Neural cell (in vitro differentiated cells): ENCODE data around the gene CDIP1. TPM values are rescaled to one million over a fixed set of nuclear protein-coding genes. Genes with fewer than 3 reads are reported as not detected.

Experiments used
- H2AFZ ChIP-seq: fragments of 200-600, 300-800 bp; sonication (generic), shearing (Covaris generic); 2 replicates; pipeline ENCODE4 v1.6.0; 2014; ENCODE audit warnings: low read depth, mild to moderate bottlenecking, antibody characterized with exemption, low read length, moderate library complexity
- H3F3A ChIP-seq: fragments of 200-600 bp; shearing (Covaris generic); 2 replicates; pipeline ENCODE4 v1.6.1; 2016; ENCODE audit warnings: mild to moderate bottlenecking, moderate library complexity, mixed read lengths, antibody characterized with exemption, low read length; ENCODE audit not compliant: insufficient read depth, poor library complexity, severe bottlenecking
- H3K27ac ChIP-seq: fragments of 200-600, 300-800 bp; sonication (generic), shearing (Covaris generic); 2 replicates; pipeline ENCODE4 v1.5.1; 2014; ENCODE audit warnings: mild to moderate bottlenecking, low read length, moderate library complexity
- H3K27me3 ChIP-seq: fragments of 300-800, 200-600 bp; sonication (generic), shearing (Covaris generic); 2 replicates; pipeline ENCODE4 v1.6.0; 2014; ENCODE audit warnings: mild to moderate bottlenecking, low read depth, low read length, moderate library complexity; ENCODE audit not compliant: insufficient read depth
- H3K36me3 ChIP-seq: fragments of 300-800, 200-600 bp; sonication (generic), shearing (Covaris generic); 2 replicates; pipeline ENCODE4 v1.5.1; 2014; ENCODE audit warnings: mild to moderate bottlenecking, antibody characterized with exemption, low read length, moderate library complexity; ENCODE audit not compliant: insufficient read depth
- H3K4me2 ChIP-seq: fragments of 300-800, 200-600 bp; sonication (generic), shearing (Covaris generic); 2 replicates; pipeline ENCODE4 v1.6.0; 2014; ENCODE audit warnings: mild to moderate bottlenecking, low read length
- H3K4me3 ChIP-seq: fragments of 300-800, 200-600 bp; sonication (generic), shearing (Covaris generic); 2 replicates; pipeline ENCODE4 v1.5.1; 2014; ENCODE audit warnings: mild to moderate bottlenecking, low read length, moderate library complexity
- H3K79me2 ChIP-seq: fragments of 200-600 bp; shearing (Covaris generic); replicated peaks from 2 replicates; pipeline ENCODE4 v1.6.0; 2014; ENCODE audit warnings: mild to moderate bottlenecking, low read length, moderate library complexity; ENCODE audit not compliant: insufficient read depth
- H3K9ac ChIP-seq: fragments of 300-800, 200-600 bp; sonication (generic), shearing (Covaris generic); 2 replicates; pipeline ENCODE4 v1.6.1; 2016; ENCODE audit warnings: mild to moderate bottlenecking, low read length, mixed read lengths
- H3K9me2 ChIP-seq: fragments of 200-600 bp; shearing (Covaris generic); 2 replicates; pipeline ENCODE4 v1.6.1; 2016; ENCODE audit warnings: mild to moderate bottlenecking, low read length, mixed read lengths; ENCODE audit not compliant: insufficient read depth
- H3K9me3 ChIP-seq: fragments of 200-600, 300-800 bp; sonication (generic), shearing (Covaris generic); 2 replicates; pipeline ENCODE4 v1.6.1; 2016; ENCODE audit warnings: mild to moderate bottlenecking, mixed run types, low read length, moderate library complexity, mixed read lengths
- H4K20me1 ChIP-seq: fragments of 200-600 bp; shearing (Covaris generic); 2 replicates; pipeline ENCODE4 v1.6.1; 2016; ENCODE audit warnings: mild to moderate bottlenecking, mixed run types; ENCODE audit not compliant: insufficient read depth
- EP300 ChIP-seq: fragments of 450-650 bp; conservative IDR thresholded peaks from 2 replicates; pipeline ENCODE4 v1.6.1; 2014; ENCODE audit warnings: antibody characterized with exemption, mild to moderate bottlenecking, moderate library complexity; ENCODE audit not compliant: poor library complexity, severe bottlenecking
- EZH2 ChIP-seq: fragments of 200-600, 300-800 bp; shearing (Covaris generic), sonication (generic); IDR thresholded peaks from 2 replicates; pipeline ENCODE4 v1.6.1; 2014; ENCODE audit warnings: antibody characterized with exemption, low read length, borderline replicate concordance, mild to moderate bottlenecking; ENCODE audit not compliant: insufficient read depth, poor library complexity, severe bottlenecking
- MXI1 ChIP-seq: fragments of 450-650 bp; conservative IDR thresholded peaks from 2 replicates; pipeline ENCODE4 v1.6.1; 2014; ENCODE audit warnings: antibody characterized with exemption, mild to moderate bottlenecking; ENCODE audit not compliant: poor library complexity, severe bottlenecking
- POLR2AphosphoS5 ChIP-seq: IDR thresholded peaks from 2 replicates; pipeline ENCODE4 v1.6.1; 2012
- RAD21 ChIP-seq: fragments of 450-650 bp; conservative IDR thresholded peaks from 2 replicates; pipeline ENCODE4 v1.6.1; 2014; ENCODE audit warnings: antibody characterized with exemption, mild to moderate bottlenecking, moderate library complexity
- SMC3 ChIP-seq: fragments of 450-650 bp; conservative IDR thresholded peaks from 2 replicates; pipeline ENCODE4 v1.6.1; 2014; ENCODE audit warnings: antibody characterized with exemption, mild to moderate bottlenecking, moderate library complexity; ENCODE audit not compliant: poor library complexity
- TAF1 ChIP-seq: IDR thresholded peaks from 2 replicates; pipeline ENCODE4 v1.6.1; 2012; ENCODE audit warnings: low read depth
- polyA plus RNA-seq: library from polyadenylated mRNA; depleted of rRNA; stranded (reverse); fragments of >200 nt; gene quantifications from 2 replicates; pipeline ENCODE4 v1.2.3, GENCODE V29; 2014
- TF ChIP-seq, protein P1 (sequence below): fragments of 450-650 bp; IDR thresholded peaks from 2 replicates; pipeline ENCODE4 v1.5.1; 2014; ENCODE audit warnings: antibody characterized with exemption, mild to moderate bottlenecking, moderate library complexity; ENCODE audit not compliant: poor library complexity, severe bottlenecking
- TF ChIP-seq, protein P2 (sequence below): IDR thresholded peaks from 2 replicates; pipeline ENCODE4 v1.6.1; 2012; ENCODE audit warnings: borderline replicate concordance

The CDIP1 gene
- polyA plus RNA-seq, 1 donor from 2014 or later, result 16.4 TPM

DNA sequence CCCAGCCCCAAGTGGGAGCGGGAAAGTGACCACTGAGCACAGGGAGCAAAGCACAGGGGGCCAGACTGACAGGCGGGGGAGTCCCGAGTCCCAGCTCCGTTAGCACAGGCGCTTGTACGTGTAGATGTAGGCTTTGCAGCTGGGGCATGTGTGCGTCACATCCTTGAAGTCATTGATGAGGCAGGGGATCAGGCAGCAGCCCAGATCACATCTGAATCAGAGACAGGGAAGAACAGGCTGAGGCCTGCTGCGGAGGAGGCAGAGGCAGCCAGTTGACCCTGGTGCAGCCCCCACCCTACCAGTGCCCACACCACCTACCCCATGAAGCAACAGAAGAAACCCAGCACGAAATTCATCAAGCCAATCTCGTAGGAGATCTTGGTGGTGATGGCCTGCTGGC, 26.1 kb downstream of the CDIP1 start:
- H3K9me3 ChIP-seq, result no peaks in the 10 kb centered on the region
- H3K27ac ChIP-seq, result no peak overlapping the region
- H3K79me2 ChIP-seq, result no peaks in the 10 kb centered on the region
- no peak overlapping the region for H2AFZ ChIP-seq
- H3K9ac ChIP-seq, result no peak overlapping the region
- TF ChIP-seq EP300 (no peak), POLR2AphosphoS5 (no peak)
- TF ChIP-seq, protein P1, sequence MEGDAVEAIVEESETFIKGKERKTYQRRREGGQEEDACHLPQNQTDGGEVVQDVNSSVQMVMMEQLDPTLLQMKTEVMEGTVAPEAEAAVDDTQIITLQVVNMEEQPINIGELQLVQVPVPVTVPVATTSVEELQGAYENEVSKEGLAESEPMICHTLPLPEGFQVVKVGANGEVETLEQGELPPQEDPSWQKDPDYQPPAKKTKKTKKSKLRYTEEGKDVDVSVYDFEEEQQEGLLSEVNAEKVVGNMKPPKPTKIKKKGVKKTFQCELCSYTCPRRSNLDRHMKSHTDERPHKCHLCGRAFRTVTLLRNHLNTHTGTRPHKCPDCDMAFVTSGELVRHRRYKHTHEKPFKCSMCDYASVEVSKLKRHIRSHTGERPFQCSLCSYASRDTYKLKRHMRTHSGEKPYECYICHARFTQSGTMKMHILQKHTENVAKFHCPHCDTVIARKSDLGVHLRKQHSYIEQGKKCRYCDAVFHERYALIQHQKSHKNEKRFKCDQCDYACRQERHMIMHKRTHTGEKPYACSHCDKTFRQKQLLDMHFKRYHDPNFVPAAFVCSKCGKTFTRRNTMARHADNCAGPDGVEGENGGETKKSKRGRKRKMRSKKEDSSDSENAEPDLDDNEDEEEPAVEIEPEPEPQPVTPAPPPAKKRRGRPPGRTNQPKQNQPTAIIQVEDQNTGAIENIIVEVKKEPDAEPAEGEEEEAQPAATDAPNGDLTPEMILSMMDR, result no peak
- no peak overlapping the region for H3K4me2 ChIP-seq
- no peak overlapping the region for H3K4me3 ChIP-seq
- no peaks in the 10 kb centered on the region for H3K27me3 ChIP-seq
- H3K36me3 ChIP-seq, result no peaks in the 10 kb centered on the region
- no peaks in the 10 kb centered on the region for H3F3A ChIP-seq
- H3K9me2 ChIP-seq, result no peaks in the 10 kb centered on the region
- H4K20me1 ChIP-seq, result no peaks in the 10 kb centered on the region

DNA sequence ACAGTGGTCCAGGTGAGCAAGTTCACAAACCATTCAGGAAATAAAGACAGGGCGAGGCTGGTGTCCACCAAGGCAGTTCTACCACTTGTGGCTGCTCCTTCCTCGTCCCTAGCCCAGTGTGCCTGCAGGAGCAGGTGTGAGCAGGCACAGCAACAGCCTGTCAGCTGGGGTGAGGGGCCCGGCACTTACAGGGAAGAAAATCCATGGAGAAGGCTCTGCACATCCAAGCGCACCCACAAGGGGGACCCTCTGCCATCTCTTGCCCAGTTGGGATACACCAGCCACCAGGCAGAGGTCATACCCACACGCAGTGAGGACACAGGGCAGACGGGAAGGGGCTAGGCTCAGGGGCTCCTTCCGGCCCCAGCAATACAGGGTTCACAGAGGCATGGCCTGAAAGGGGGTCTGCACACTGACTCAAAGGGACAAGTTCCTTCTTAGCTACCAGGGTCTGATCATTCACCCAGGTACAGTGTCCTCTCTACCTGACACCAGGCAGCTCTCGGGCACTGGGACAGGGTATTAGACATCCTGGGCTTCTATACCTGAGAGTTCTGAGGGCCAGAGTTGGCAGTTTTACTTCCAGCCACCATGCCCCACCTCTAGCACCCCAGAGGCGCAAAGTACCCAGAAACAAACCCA, 27.0 kb downstream of the CDIP1 start:
- Histone ChIP-seq H3K4me2 (no peak overlapping the region), H3F3A (no peaks in the 10 kb centered on the region), H3K9me2 (no peaks in the 10 kb centered on the region), H3K27me3 (no peaks in the 10 kb centered on the region), H3K79me2 (no peaks in the 10 kb centered on the region), H2AFZ (no peak overlapping the region), H3K27ac (no peak overlapping the region), H3K4me3 (no peak overlapping the region), H4K20me1 (no peaks in the 10 kb centered on the region), H3K9me3 (no peaks in the 10 kb centered on the region), H3K36me3 (no peaks in the 10 kb centered on the region), H3K9ac (no peak overlapping the region)
- no peak for TF ChIP-seq TAF1
- TF ChIP-seq, protein P1, result peak; percentile 56
- TF ChIP-seq RAD21, result peak; percentile 49
- TF ChIP-seq POLR2AphosphoS5, result no peak
- TF ChIP-seq, protein P2, sequence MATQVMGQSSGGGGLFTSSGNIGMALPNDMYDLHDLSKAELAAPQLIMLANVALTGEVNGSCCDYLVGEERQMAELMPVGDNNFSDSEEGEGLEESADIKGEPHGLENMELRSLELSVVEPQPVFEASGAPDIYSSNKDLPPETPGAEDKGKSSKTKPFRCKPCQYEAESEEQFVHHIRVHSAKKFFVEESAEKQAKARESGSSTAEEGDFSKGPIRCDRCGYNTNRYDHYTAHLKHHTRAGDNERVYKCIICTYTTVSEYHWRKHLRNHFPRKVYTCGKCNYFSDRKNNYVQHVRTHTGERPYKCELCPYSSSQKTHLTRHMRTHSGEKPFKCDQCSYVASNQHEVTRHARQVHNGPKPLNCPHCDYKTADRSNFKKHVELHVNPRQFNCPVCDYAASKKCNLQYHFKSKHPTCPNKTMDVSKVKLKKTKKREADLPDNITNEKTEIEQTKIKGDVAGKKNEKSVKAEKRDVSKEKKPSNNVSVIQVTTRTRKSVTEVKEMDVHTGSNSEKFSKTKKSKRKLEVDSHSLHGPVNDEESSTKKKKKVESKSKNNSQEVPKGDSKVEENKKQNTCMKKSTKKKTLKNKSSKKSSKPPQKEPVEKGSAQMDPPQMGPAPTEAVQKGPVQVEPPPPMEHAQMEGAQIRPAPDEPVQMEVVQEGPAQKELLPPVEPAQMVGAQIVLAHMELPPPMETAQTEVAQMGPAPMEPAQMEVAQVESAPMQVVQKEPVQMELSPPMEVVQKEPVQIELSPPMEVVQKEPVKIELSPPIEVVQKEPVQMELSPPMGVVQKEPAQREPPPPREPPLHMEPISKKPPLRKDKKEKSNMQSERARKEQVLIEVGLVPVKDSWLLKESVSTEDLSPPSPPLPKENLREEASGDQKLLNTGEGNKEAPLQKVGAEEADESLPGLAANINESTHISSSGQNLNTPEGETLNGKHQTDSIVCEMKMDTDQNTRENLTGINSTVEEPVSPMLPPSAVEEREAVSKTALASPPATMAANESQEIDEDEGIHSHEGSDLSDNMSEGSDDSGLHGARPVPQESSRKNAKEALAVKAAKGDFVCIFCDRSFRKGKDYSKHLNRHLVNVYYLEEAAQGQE, result no peak
- no peak for TF ChIP-seq EZH2
- TF ChIP-seq EP300, result no peak
- peak; percentile 56 for TF ChIP-seq SMC3
- no peak for TF ChIP-seq MXI1
